ENCODE data around the gene TTC39C.

DNA sequence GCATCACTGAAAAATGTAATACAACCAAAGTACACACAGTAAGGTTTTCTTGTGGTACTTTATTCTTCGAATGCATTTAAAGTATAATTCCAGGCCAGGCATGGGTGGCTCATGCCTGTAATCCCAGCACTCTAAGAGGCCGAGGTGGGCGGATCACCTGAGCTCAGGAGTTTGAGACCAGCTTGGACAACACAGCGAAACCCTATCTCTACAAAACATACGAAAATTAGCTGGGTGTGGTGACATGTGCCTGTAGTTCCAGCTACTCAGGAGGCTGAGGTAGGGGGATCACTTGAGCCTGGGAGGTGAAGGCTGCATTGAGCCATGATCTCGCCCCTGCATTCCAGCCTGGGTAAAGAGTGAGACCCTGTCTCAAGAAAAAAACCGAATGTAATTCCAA is 3.9 kb upstream of the TTC39C start:
- TF ChIP-seq SUZ12 (IDR thresholded peaks at IDR 0.05; ENCODE audit: extremely low read depth, insufficient read depth, insufficient read length): no peak
- no peak for TF ChIP-seq YY1 (IDR thresholded peaks at IDR 0.05; ENCODE audit: insufficient read depth, insufficient read length)

Data from NT2/D1 (cell line).